GM19372 (cell line): Measurements from ENCODE around the gene HS1BP3.

Experiments
- ATAC-seq: cut with Tn5 transposase; IDR thresholded peaks from one replicate; pipeline ENCODE4 v1.9.1; 2021; ENCODE audit warnings: mild to moderate bottlenecking, low read depth, moderate library complexity; ENCODE audit not compliant: unreplicated experiment

Gene HS1BP3

DNA sequence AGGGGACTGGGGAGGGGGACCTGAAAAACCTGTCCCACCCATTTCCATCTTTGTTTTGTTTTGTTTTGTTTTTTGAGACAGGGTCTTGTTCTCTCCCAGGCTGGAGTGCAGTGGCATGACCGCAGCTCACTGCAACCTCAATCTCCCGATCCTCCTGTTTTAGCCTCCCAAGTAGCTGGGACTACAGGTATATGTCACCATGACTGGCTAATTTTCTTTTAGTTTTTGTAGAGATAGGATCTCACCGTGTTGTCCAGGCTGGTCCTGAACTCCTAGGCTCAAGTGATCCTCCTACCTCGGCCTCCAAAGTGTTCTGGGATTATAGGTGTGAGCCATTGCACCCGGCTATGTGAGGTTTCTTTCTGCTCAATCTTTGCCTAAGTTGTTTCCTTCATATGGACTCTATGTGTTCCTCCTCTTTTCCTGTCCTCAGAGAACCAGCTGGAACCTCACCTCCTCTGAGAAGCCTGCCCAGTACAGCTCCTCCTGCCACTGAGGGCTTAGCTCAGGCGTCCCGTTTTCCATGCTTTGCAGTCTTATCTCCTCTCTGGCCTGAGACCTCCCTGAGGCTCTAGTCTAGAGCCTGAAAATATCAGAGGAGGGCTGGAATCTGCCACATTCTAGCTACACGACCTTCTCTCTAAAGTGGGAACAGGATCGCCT, 74.8 kb downstream of the HS1BP3 start:
- no peak for ATAC-seq

DNA sequence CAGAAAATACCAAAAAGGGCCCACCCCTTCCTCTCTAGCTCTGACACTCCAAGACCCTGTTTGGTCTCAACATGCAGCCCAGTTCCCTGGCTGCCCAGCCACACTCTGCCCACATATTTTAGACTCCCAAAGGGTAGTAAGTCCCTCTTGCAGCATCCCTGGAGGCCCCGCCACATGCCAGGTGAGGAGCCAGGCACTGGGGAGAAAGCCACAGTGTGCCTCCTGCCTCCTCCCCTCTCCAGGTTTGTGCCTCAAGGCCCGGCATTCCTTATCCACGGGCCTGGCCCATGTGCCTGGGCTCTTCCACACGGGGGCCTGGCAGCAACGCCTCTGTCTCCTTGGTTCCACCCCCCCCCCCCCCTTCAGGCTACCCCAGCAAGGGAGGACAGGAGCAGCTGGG, 75.5 kb downstream of the HS1BP3 start:
- no peak for ATAC-seq

DNA sequence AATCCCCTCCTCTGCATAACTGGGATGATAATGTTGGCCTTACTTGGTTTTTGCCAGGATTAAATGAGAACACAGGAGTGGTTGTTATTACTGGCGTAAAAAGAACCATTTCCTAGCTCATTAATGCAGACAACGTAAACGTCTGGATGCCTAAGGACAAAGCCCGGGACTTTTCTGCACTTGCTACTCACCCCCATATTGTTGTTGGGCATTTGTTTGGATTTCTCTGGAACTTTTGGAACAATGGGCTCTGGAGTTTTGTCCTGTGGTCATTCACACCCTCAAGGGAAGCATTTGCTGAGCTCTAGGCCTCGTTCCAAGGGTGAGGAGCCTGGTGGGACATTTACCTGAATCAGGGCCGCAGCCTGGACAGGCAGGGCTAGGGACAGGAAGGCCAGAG, 76.0 kb downstream of the HS1BP3 start:
- ATAC-seq: no peak

DNA sequence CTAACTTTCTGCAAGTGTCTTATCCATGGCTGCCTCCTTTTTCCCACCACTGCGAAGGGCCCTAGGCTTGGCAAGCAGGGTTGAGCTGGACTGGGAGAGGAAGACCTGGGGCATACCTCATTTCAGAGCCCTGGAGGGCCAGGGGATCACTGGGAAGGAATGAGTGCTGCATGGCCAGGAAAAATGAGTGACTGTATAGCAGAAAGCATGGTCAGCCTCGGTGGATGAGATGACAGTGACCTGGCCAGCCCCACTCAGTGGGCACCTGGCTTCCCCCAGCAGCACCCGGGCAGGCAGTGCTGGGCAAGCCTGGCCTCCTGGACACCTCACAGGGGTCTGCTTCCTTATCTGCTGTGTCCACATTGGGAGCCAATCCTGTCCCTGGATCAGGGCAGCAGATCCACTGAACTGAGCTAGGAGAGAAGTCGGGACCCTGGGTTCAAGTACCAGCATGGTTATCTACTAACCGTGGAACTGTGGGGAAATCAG, 76.4 kb downstream of the HS1BP3 start:
- ATAC-seq: no peak

DNA sequence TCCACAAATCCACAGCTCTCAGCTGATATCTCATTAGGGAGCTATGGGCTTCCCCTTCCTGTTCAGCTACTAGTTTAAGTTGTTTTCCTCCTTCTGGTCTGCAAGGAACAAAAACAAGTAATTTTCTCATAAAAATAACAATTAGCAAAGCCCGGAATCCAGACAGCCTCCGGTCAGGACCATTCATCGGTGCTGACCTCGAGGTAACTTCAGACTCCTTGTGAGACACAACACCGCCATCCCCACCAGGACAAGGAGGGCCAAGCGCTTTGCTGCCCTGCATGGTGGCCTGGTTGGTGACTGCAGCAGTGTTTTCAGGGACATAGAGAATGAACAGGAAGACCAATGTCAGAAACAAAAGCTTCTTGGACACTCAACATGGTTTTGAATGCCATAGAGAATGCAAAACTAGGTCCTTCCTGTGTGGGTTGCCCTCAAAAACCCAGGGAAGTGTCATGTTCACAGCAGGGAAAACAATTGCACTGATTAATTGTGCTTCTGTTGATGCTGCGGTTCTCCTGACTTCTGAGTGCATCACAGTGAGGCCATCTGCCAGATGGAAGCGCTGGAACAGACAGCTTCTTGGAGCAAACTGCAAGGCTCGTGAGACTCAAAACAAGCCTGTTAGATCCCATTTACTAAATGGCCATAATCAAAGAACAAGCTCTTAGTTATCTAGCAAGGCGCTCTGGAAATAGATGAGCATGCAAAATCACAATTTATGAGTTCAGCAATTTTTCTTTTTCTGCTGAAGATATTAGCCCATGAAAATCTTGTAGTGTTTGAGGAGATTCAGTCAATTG, 77.1 kb downstream of the HS1BP3 start:
- ATAC-seq: no peak

DNA sequence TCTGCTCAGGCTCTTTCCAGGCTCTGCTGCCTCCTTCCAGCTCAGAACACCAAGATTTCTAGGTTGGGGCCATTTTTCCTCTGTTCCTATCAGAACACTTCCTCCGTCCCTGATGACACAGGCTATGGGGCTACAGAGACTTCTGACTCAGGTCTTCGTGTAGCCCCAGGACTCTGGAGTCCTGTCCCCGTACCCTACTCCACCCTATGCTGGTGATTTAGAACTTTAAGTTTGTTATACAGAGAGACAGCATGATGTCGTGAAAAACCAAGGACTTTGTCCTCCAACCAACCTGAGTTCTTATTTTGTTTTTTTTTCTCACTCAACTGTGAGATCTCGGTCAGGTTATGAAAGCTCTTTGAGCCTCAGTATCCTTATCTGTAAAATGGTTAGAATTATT, 78.7 kb downstream of the HS1BP3 start:
- no peak for ATAC-seq

DNA sequence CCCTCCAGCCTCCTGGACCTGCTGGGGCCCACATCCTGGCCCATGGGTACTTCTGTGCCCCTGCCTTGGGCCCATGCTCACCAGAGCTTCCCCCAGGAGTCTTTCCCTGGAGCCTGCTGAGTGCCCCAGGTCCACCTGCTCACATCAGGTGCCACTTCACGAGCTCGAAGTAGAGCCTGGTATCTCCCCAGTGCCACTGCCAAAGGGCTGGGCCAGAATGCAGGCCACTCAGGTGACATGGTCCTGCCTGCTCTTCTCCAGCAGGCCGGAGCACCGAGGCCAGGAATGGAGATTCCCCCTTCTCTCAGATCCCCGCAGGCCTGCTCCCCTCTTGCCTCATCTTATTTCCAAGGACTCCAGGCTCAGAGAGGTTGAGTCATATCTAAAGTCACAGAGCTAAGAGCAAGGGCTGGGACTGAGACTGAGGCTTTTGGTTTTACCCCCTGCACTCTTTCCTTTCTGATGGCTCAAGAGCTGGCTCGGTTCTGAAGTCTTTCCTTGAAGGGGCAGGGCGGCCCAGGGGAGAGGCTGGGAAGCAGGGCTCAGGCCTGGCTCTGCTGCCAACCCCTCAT, 79.2 kb downstream of the HS1BP3 start:
- no peak for ATAC-seq

DNA sequence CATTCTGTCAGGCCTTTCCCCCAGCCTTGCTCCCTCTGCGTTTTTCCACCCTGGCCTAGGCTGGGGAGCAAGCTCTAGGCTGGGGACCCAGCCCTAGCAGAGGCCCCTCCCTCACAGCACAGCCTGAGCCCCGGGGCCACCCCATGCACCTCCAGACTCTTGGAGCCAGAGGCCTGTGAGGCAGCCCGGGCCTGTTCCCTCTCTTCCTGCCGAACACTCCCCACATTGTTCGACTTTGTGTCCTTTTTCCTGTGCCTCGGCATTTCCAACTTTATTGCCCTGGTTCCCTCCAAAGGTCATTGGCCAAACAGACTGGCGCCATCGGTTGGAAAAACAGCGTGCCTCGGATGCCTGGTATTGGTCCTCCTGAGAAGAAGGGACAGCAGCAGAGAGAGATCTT, 79.7 kb downstream of the HS1BP3 start:
- no peak for ATAC-seq

DNA sequence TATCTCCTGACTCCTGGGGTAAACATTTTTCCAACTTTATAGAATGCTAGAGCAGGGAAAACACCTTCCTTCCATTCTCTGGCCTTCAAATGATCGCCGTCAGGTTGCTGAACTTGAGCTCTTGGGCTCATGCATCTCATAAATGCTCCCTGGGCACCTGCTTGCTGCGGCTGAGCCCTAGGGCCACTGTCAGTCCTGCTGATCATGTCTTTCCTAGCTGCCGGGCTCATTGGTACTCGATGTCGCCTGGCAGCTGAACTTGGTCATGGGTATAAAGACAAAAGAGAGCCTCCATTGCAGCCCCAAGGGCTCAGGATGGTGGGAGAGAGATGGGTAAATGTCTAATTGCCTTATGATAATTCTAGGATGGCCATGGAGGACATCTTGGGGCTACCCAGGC, 80.6 kb downstream of the HS1BP3 start:
- no peak for ATAC-seq

DNA sequence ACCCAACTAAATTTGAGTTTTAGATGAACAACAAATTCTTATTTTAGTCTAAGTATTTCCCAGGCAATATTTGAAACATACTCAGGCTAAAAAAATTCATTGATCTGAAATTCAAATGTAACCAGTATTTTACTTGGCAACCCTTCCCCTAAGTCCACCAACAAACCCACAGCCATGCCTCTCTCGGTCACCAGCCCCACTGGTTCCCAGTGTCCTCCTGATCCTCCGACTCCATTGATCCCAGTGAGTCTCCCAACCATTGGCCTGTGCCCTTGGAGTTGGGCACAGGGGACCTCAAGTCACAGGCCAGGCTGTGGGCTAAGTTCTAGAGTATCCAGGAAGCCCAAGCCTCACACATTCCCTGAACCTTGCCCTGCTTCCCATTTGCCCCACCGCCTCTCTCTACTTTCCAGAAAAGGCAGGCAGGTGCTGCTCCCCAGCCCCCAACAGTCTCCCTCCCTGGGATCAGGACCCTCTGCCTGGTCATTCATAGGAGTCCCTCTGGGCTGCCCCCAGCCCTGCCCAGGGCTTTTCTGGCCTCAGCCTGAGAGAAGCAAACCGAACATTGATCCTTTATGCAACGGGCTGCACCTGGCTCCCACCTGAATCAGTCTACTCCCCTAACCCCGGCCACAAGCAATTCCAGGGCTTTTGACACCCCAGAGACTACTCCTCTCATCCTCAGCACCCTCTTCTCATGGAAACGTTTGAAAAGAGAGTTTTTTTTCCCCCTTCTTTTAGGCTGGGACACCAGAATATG, 81.3 kb downstream of the HS1BP3 start:
- ATAC-seq: no peak

DNA sequence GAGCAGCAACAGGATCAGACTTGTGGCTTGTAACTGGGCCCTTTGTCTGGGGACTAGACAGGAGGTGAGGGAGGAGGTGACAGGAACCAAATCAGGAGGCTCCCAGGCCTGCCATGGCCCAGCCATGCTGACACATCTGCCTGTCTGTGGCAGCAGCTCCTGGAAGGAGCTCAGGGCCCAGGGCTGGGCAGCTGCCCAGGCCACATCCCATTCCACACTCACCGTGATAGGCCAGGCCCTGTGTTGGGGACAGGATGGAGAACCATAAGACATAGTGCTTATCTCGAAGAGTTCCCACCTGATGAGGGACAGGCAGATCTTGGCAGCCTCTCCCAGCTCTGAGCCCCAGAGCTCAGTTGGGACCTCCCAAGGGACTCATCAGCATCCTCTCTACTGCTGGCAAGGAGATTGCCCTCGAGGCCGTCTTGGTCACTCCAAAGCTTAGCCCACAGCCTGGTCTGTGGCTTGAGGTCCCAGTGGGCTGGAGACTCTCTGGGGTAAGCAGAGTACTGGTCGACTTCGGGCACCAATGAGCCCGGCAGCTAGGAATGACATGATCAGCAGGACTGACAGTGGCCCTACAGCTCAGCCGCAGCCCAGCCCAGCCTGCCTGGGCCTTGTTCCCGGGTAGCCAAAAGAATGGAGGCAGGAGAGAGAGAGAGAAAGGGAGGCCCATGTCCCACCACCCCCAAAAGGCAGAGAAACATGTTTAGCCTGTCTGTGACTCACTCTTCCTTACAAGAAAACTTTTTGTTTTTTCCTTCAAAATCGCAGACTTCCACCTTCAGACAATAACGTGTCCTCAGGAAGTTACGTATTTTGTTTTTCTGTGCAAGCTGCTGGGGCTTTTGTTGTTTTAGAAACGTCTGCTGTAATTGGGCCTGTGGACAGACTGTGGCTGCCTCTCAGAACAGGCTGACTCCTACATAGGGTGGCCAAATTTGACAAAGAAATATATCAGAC, 82.1 kb downstream of the HS1BP3 start:
- ATAC-seq: no peak

DNA sequence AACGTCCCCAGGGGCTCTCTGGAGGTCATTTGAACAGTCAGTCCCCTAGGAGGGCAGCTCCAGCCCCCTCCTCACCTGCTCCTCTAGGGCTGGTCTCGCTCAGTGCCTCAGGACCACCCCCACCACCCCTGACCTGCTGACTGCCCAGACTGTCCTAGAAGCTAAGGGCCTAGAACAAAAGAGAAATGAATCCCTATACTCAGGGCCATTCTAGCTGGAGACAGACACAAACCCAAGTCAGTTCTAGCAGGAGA, 83.0 kb downstream of the HS1BP3 start:
- ATAC-seq: no peak
